Stimulated activated CD8-positive, alpha-beta memory T cell treated with anti-CD3 and anti-CD28 coated beads, Interleukin-7, amount 100 ng/mL, for 4 hours (primary cell): ENCODE results near the gene NOS1AP.
A peak's percentile ranks its signal among the peaks of the same experiment; 100 is the strongest.

Experiments used
- DNase-seq, 2 donors: peaks; one replicate each; pipeline ENCODE4 v3.0.0-alpha.2; 2020; ENCODE audit warnings: low read depth in 2 of 2

NOS1AP gene

GRCh38 chr1:162137179-162137960 is 67.9 kb downstream of the NOS1AP start:
- DNase-seq: no peak

DNA sequence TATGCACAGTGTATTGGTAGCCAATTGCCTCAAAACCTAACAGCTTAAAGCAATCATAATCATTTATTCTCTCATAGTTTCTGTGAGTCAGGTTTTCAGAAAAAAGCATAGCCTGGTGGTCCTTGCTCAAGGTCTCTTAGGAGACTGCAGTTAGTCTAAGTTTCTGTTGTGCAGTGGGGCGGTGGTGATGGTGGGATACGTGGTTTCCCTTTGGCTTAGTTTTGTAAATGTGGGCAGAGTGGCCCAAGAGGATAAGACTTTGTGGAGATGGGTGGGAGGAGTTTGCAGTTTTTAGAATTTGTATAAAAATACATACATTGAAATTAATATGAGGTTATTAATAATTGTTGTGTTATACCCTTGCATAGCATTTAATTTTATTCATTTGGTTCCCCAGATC is 68.6 kb downstream of the NOS1AP start:
- no peak for DNase-seq

DNA sequence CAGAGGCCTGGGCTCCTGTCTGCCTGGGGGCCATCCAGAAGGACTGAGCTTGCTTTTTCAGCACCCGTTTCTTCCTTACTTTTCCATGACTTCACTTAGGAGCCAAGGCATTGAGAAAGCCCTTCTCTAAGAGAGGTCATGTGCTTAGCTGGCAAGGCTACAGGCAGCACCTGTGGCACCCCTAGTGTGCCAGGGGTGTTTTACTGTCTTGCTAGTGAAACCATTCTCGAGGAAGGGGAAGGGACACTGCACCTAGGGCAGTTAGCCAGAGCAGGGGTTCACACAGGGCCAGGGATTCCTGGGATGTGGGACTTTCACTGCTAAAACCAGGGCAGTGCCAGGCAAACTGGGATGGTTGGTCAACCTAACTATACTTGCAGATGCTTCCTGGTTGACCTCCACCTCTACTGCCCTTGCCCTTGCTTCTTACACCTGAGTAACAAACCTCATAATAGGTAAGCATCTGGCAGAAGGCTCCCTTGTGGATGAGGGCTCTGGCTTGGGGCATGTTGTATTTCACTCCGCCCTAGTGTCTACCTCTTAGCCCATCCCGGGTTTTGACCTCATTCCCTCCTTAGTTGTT is 69.2 kb downstream of the NOS1AP start:
- DNase-seq: no peak

DNA sequence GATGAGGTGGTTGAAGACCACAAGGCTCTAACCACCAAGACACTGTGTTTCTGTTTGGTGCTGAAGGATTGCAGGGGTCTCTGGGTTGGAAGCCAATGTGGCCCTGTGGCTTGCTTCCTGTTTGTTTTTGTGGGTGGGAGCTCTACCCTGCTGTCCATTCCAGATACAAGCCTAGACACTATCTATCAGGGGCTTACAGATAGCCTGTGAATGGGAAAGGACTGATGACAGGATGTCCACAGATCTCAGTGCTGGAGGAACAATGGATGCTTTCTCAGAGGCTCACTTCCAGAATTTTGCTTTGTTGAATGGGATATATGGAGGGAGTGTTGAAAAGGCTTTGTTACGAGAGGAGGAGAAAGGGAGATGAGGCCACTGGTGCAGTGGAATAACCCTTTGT is 69.7 kb downstream of the NOS1AP start:
- DNase-seq: no peak

- no peak for DNase-seq
Observed at GRCh38 chr1:162141281-162142054, 72.0 kb downstream of the NOS1AP start.

DNA sequence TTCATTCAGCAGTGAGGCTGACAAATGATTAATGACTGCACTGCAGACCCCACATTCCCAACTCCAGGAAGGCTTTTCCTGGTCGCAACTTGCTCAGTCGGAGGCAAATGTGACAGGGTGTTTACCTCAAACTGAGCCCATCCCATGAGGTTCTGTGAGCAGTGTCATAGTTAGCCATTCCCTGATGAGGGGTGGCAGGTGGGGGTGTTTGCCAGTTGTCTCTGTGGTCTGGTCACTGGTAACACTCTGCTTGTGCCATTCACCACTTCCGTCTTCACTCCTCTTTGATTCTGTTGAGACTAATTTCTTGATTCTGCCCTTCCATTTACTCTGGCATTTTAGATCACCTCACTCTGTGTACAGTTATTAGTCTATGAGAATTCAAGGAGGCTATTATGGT is 73.5 kb downstream of the NOS1AP start:
- no peak for DNase-seq

- DNase-seq: no peak
Observed at GRCh38 chr1:162144268-162144667, 74.8 kb downstream of the NOS1AP start.

GRCh38 chr1:162144853-162145252 is 75.4 kb downstream of the NOS1AP start:
- DNase-seq: no peak

DNA sequence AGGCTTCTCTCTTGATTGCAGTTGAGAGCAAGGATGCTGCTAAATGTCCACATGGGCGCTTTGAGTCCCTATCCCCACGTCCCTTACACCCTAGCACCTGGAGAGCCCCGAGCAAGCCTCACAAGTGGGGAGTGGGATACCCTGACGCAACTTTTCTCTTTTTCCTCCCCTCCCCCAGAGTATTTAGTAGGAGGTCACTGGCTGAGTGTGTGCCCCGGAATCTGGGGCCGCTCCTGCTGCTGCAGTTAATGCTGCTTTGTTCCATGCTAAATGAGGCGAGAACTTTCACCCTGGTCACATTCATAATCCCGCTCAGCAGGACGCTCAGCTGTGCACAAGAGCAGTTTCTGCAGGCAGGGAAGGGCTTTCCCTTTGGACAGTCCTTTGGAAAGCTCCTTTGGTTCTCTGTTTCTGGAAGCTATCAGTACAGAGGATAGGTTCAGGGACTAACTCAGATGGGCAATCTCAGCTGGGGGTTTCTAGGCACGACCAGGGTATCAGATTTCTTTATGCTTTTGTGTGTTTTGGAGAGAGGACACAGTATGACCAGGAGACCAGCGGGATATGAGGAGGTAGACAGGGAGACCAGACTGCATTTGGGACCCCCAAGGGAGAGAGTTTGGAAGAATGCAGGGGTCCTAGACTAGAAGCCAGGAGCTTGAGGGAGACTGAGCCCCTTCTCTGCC is 75.9 kb downstream of the NOS1AP start:
- DNase-seq: no peak

- no peak for DNase-seq
Observed at GRCh38 chr1:162145966-162146696, 76.6 kb downstream of the NOS1AP start.

- no peak for DNase-seq
Observed at GRCh38 chr1:162147760-162148159, 78.3 kb downstream of the NOS1AP start.

DNA sequence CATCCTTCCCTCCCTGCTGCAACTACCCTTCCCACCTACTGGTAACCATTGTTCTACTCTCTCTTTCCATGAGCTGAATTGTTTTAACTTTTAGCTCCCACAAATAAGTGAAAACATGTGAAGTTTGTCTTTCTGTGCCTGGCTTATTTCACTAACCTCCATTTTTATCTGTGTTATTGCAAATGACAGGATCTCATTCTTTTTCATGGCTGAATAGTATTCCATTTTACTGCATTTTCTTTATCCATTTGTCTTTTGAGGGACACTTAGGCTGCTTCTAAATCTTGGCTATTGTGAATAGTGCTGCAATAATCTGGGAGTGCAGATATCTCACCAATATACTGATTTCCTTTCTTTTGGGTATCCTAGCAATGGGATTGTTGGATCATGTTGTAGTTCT is 80.6 kb downstream of the NOS1AP start:
- DNase-seq: no peak

DNA sequence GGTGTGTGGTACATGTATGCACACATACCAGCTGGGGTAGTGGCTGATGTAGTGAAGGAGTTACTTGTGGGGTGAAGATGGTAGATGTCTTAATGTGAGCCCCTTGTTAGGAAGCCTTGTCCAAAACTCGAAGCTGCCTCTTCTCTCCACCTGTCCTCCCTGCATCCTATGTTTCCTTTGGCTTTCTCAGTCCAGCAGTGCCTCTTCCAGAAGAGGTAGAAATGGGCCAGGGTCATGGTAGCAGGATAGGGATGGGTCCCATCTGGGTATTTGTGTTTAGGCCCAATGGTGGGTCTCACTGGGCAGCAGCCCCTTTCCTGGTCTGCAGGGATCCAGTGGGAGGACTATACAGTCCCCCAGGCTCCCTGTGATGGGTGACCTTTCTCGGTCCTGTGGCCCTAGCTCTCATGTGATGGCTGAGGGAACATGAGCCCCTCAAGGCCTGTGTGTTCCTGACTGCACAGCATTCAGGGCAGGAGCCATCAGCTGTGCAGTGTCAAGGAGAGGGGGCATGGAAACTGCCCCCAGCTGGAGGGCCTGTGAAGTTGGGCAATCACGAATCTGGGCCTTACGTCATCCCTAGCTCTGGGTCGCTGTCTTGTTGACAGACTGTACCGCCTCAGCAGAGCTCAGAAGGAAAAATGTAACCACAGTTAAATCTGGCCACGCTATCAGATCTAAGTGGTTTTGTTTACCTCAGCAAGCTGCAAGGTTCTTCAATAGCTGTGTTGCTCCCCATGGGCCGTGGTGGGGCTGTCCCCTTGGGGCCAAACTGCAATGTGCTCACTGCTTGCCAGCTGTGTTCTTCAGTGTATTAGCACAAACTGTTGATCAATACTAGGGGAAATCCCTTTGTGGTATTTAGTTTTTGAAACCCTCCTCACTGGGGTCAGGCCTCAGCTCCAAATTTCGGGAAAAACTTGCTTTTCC is 82.7 kb downstream of the NOS1AP start:
- peak in 1 of 2 donors; percentile 7 for DNase-seq

- DNase-seq: no peak
Observed at GRCh38 chr1:162153374-162153773, 83.9 kb downstream of the NOS1AP start.

GRCh38 chr1:162157469-162157868 is 88.0 kb downstream of the NOS1AP start:
- DNase-seq: no peak

- no peak for DNase-seq
Observed at GRCh38 chr1:162158624-162159271, 89.3 kb downstream of the NOS1AP start.

- DNase-seq: no peak
Observed at GRCh38 chr1:162159515-162159914, 90.0 kb downstream of the NOS1AP start.

- DNase-seq: no peak
Observed at GRCh38 chr1:162161916-162162550, 92.5 kb downstream of the NOS1AP start.

DNA sequence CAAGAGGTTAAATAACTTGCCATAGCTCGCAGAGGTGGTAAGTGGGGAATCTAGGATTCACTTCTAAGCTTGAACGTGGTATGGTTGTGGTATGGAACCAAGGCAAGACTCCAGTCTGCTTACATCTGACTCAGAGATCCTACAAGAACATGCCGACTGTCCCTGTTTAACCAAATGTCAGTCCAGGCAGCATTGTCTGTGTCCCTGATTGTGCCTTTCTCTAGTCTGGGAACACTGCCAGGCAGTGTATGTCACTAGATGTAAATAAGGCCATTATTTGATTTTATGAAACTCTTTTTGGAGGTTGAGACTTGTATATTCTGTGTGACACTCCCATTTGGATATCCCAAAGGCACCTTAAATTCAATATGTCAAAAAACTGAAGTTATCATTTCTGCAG is 96.0 kb downstream of the NOS1AP start:
- DNase-seq: no peak
